GM12801 (cell line): ENCODE data around the gene EGFR.

Source experiments
- TF ChIP-seq, protein P1 (sequence below): IDR thresholded peaks from one replicate; pipeline ENCODE4 v1.5.1; 2011; ENCODE audit warnings: control low read depth; ENCODE audit not compliant: insufficient read length; ENCODE audit errors: extremely low read depth

The EGFR gene

GRCh38 chr7:55194522-55194921 is 175.7 kb downstream of the EGFR start:
- TF ChIP-seq, protein P1, sequence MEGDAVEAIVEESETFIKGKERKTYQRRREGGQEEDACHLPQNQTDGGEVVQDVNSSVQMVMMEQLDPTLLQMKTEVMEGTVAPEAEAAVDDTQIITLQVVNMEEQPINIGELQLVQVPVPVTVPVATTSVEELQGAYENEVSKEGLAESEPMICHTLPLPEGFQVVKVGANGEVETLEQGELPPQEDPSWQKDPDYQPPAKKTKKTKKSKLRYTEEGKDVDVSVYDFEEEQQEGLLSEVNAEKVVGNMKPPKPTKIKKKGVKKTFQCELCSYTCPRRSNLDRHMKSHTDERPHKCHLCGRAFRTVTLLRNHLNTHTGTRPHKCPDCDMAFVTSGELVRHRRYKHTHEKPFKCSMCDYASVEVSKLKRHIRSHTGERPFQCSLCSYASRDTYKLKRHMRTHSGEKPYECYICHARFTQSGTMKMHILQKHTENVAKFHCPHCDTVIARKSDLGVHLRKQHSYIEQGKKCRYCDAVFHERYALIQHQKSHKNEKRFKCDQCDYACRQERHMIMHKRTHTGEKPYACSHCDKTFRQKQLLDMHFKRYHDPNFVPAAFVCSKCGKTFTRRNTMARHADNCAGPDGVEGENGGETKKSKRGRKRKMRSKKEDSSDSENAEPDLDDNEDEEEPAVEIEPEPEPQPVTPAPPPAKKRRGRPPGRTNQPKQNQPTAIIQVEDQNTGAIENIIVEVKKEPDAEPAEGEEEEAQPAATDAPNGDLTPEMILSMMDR, result no peak

GRCh38 chr7:55198634-55199392 is 180.0 kb downstream of the EGFR start:
- TF ChIP-seq, protein P1, result no peak

GRCh38 chr7:55199418-55199817 is 180.6 kb downstream of the EGFR start:
- TF ChIP-seq, protein P1, result no peak

GRCh38 chr7:55200441-55200840 is 181.6 kb downstream of the EGFR start:
- TF ChIP-seq, protein P1, result no peak

DNA sequence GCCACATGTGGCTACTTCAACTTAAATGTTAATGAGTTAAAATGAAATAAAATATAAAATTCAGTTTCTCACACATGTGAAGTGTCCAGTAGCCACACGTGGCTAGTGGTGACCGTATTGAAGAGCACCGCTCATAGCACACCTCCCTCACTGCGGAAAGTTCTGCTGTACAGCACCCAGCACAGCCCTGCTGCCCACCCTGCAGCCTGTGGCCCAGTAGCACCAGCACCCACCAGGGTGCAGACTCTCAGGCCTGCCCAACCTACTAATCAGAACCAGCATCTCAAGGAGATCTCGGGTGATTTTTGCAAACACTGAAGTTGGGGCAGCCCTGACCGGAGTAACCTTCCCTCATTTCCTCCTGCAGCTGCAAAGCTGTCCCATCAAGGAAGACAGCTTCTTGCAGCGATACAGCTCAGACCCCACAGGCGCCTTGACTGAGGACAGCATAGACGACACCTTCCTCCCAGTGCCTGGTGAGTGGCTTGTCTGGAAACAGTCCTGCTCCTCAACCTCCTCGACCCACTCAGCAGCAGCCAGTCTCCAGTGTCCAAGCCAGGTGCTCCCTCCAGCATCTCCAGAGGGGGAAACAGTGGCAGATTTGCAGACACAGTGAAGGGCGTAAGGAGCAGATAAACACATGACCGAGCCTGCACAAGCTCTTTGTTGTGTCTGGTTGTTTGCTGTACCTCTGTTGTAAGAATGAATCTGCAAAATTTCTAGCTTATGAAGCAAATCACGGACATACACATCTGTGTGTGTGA is 183.5 kb downstream of the EGFR start:
- TF ChIP-seq, protein P1, result no peak

- TF ChIP-seq, protein P1, result no peak
Measured at GRCh38 chr7:55203300-55203699, 184.5 kb downstream of the EGFR start.

- TF ChIP-seq, protein P1, result no peak
Measured at GRCh38 chr7:55205124-55205955, 186.5 kb downstream of the EGFR start.
